ENCODE results near the gene GM2A.

DNA sequence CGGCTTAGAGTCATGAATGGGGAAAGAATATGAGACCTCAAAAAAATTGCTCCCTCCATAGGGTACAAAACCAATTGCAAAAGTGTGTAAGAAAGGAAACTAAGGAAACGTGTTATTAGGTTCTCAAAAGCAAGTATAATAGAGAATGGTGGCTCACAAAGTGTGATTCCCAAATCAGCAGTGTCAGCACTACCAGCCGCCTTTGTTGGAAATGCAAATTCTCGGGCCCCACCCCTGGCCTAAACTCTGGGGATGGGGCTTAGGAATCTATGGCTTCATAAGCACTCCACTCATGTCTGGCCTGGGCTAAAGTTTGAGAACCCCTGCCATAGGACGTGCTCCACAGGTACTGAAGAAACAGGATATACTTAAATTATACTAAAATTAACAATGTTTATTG, 27.5 kb upstream of the GM2A start:
- TF ChIP-seq POLR2A (IDR thresholded peaks at IDR 0.05; ENCODE audit: low read depth) (no peak), CTCF (IDR thresholded peaks at IDR 0.05) (no peak)

Measured in esophagus muscularis mucosa (tissue), 3 donors.